ENCODE measurements around the gene STK4.

Gene STK4

GRCh38 chr20:44976698-44977097 lies 10.4 kb downstream of the STK4 start:
- H3K4me1 ChIP-seq, result peaks cover 27% of the 10 kb centered on the region
- H3K4me3 ChIP-seq, result no peak overlapping the region
- H4K20me1 ChIP-seq, result no peaks in the 10 kb centered on the region
- TF ChIP-seq Cebpa-rat (IDR thresholded peaks at IDR 0.05), result no peak
- no peak overlapping the region for H3K9ac ChIP-seq
- no peaks in the 10 kb centered on the region for H3K9me3 ChIP-seq
- H3K4me2 ChIP-seq, result no peak overlapping the region
- H3K27me3 ChIP-seq, result no peaks in the 10 kb centered on the region
- no peak overlapping the region for H3K27ac ChIP-seq
- H3K36me3 ChIP-seq, result peaks cover 66% of the 10 kb centered on the region

GRCh38 chr20:44979090-44979621 lies 12.8 kb downstream of the STK4 start:
- Histone ChIP-seq H3K36me3 (peaks cover 66% of the 10 kb centered on the region), H3K4me3 (peak overlapping the region; percentile 1; the same call in 1 of the 2 replicates), H3K4me2 (peak overlapping the region; percentile 80), H4K20me1 (no peaks in the 10 kb centered on the region), H3K4me1 (peaks cover 39% of the 10 kb centered on the region), H3K27ac (peak overlapping the region; percentile 77), H3K9me3 (no peaks in the 10 kb centered on the region), H3K27me3 (no peaks in the 10 kb centered on the region), H3K9ac (peak overlapping the region; percentile 63)
- no peak for TF ChIP-seq Cebpa-rat (IDR thresholded peaks at IDR 0.05)

GRCh38 chr20:44981736-44982406 lies 15.6 kb downstream of the STK4 start:
- Histone ChIP-seq H3K4me1 (peaks cover 43% of the 10 kb centered on the region), H3K4me3 (no peak overlapping the region), H3K27me3 (no peaks in the 10 kb centered on the region), H3K27ac (no peak overlapping the region), H3K9me3 (no peaks in the 10 kb centered on the region), H3K9ac (no peak overlapping the region), H3K36me3 (peaks cover 66% of the 10 kb centered on the region), H3K4me2 (no peak overlapping the region), H4K20me1 (no peaks in the 10 kb centered on the region)
- no peak for TF ChIP-seq Cebpa-rat (IDR thresholded peaks at IDR 0.05)

- Histone ChIP-seq H3K27ac (no peak overlapping the region), H3K36me3 (peaks cover 76% of the 10 kb centered on the region), H3K27me3 (no peaks in the 10 kb centered on the region), H3K4me3 (no peak overlapping the region), H3K9me3 (no peaks in the 10 kb centered on the region), H4K20me1 (no peaks in the 10 kb centered on the region), H3K4me1 (peaks cover 37% of the 10 kb centered on the region), H3K9ac (no peak overlapping the region), H3K4me2 (no peak overlapping the region)
- TF ChIP-seq Cebpa-rat (IDR thresholded peaks at IDR 0.05), result no peak
Observed at GRCh38 chr20:44983093-44983674, 16.9 kb downstream of the STK4 start.

- Histone ChIP-seq H3K36me3 (peaks cover 67% of the 10 kb centered on the region), H3K27me3 (no peaks in the 10 kb centered on the region), H3K27ac (no peak overlapping the region), H3K4me2 (no peak overlapping the region), H4K20me1 (peaks cover 17% of the 10 kb centered on the region; the same call in 1 of the 2 replicates), H3K9ac (no peak overlapping the region), H3K4me1 (peaks cover 20% of the 10 kb centered on the region), H3K4me3 (no peak overlapping the region), H3K9me3 (no peaks in the 10 kb centered on the region)
- TF ChIP-seq Cebpa-rat (IDR thresholded peaks at IDR 0.05), result no peak
Observed at GRCh38 chr20:44988631-44989171, 22.4 kb downstream of the STK4 start.

- Histone ChIP-seq H3K4me3 (no peak overlapping the region), H3K9ac (no peak overlapping the region), H3K36me3 (peaks cover 59% of the 10 kb centered on the region), H3K4me2 (peak overlapping the region; percentile 16; the same call in 1 of the 2 replicates), H3K4me1 (peaks cover 11% of the 10 kb centered on the region), H3K27ac (no peak overlapping the region), H4K20me1 (peaks cover 17% of the 10 kb centered on the region; the same call in 1 of the 2 replicates), H3K27me3 (no peaks in the 10 kb centered on the region), H3K9me3 (no peaks in the 10 kb centered on the region)
- TF ChIP-seq Cebpa-rat (IDR thresholded peaks at IDR 0.05), result no peak
Observed at GRCh38 chr20:44990425-44990824, 24.1 kb downstream of the STK4 start.

GRCh38 chr20:44990957-44991356 lies 24.6 kb downstream of the STK4 start:
- H3K27ac ChIP-seq, result no peak overlapping the region
- H3K4me2 ChIP-seq, result peak overlapping the region; percentile 16; the same call in 1 of the 2 replicates
- peaks cover 17% of the 10 kb centered on the region; the same call in 1 of the 2 replicates for H4K20me1 ChIP-seq
- no peak overlapping the region for H3K4me3 ChIP-seq
- H3K9me3 ChIP-seq, result no peaks in the 10 kb centered on the region
- TF ChIP-seq Cebpa-rat (IDR thresholded peaks at IDR 0.05), result no peak
- peaks cover 59% of the 10 kb centered on the region for H3K36me3 ChIP-seq
- no peak overlapping the region for H3K9ac ChIP-seq
- H3K27me3 ChIP-seq, result no peaks in the 10 kb centered on the region
- H3K4me1 ChIP-seq, result peaks cover 11% of the 10 kb centered on the region

GRCh38 chr20:44993343-44993742 lies 27.0 kb downstream of the STK4 start:
- no peak for TF ChIP-seq Cebpa-rat (IDR thresholded peaks at IDR 0.05)
- H3K4me3 ChIP-seq, result no peak overlapping the region
- no peak overlapping the region for H3K9ac ChIP-seq
- H3K4me1 ChIP-seq, result peaks cover 11% of the 10 kb centered on the region
- H3K27ac ChIP-seq, result no peak overlapping the region
- peaks cover 61% of the 10 kb centered on the region for H3K36me3 ChIP-seq
- peaks cover 17% of the 10 kb centered on the region; the same call in 1 of the 2 replicates for H4K20me1 ChIP-seq
- H3K9me3 ChIP-seq, result no peaks in the 10 kb centered on the region
- H3K27me3 ChIP-seq, result no peaks in the 10 kb centered on the region
- no peak overlapping the region for H3K4me2 ChIP-seq

GRCh38 chr20:44997171-44997570 lies 30.9 kb downstream of the STK4 start:
- no peaks in the 10 kb centered on the region for H3K27me3 ChIP-seq
- H3K4me2 ChIP-seq, result no peak overlapping the region
- no peak for TF ChIP-seq Cebpa-rat (IDR thresholded peaks at IDR 0.05)
- peaks cover 79% of the 10 kb centered on the region for H3K36me3 ChIP-seq
- H3K9ac ChIP-seq, result no peak overlapping the region
- H4K20me1 ChIP-seq, result peaks cover 6% of the 10 kb centered on the region; the same call in 1 of the 2 replicates
- no peak overlapping the region for H3K4me3 ChIP-seq
- H3K9me3 ChIP-seq, result no peaks in the 10 kb centered on the region
- no peaks in the 10 kb centered on the region for H3K4me1 ChIP-seq
- H3K27ac ChIP-seq, result no peak overlapping the region

GRCh38 chr20:44997668-44998067 lies 31.4 kb downstream of the STK4 start:
- peaks cover 1% of the 10 kb centered on the region; the same call in 1 of the 2 replicates for H4K20me1 ChIP-seq
- no peaks in the 10 kb centered on the region for H3K9me3 ChIP-seq
- H3K4me3 ChIP-seq, result no peak overlapping the region
- H3K4me1 ChIP-seq, result no peaks in the 10 kb centered on the region
- no peak overlapping the region for H3K9ac ChIP-seq
- peaks cover 77% of the 10 kb centered on the region for H3K36me3 ChIP-seq
- H3K27me3 ChIP-seq, result no peaks in the 10 kb centered on the region
- no peak overlapping the region for H3K4me2 ChIP-seq
- H3K27ac ChIP-seq, result no peak overlapping the region
- no peak for TF ChIP-seq Cebpa-rat (IDR thresholded peaks at IDR 0.05)
